CD4-positive, CD25-positive, alpha-beta regulatory T cell (primary cell): ENCODE data around the gene NEK9. TPM values are rescaled to one million over a fixed set of nuclear protein-coding genes. Genes with fewer than 3 reads are reported as not detected.

Experiments used
- ATAC-seq, 2 donors: fragments of 150-1000 bp; cut with Tn5 transposase; one replicate each; pipeline ENCODE4 v1.10.0; 2021; ENCODE audit warnings: low read depth in 2 of 2, moderate number of reproducible peaks in 2 of 2, moderate library complexity in 1 of 2
- DNase-seq, 3 donors: peaks; one replicate each; pipeline versions ENCODE4 v3.0.0 to v3.0.0-alpha.2; 2012 to 2022; ENCODE audit warnings: mixed read lengths in 1 of 3
- H3K27ac ChIP-seq: one replicate; pipeline ENCODE4 v1.7.0; 2013; ENCODE audit warnings: mild to moderate bottlenecking, low read length; ENCODE audit not compliant: insufficient read depth, poor library complexity, severe bottlenecking
- H3K27me3 ChIP-seq: one replicate; pipeline ENCODE4 v1.7.0; 2013; ENCODE audit warnings: low read length; ENCODE audit not compliant: control insufficient read depth, insufficient read depth
- H3K36me3 ChIP-seq: one replicate; pipeline ENCODE4 v1.7.0; 2013; ENCODE audit warnings: mild to moderate bottlenecking, low read length, moderate library complexity; ENCODE audit not compliant: control insufficient read depth, insufficient read depth
- H3K4me1 ChIP-seq: 2 replicates; pipeline ENCODE4 v1.7.0; 2013; ENCODE audit warnings: mild to moderate bottlenecking, low read length; ENCODE audit not compliant: insufficient read depth, control insufficient read depth, poor library complexity, severe bottlenecking
- H3K4me3 ChIP-seq: one replicate; pipeline ENCODE4 v1.7.0; 2013; ENCODE audit warnings: low read depth, mild to moderate bottlenecking, low read length, moderate library complexity
- H3K9me3 ChIP-seq, 2 experiments: 1 replicate in 1 of 2; 2 replicates in 1 of 2; pipeline ENCODE4 v1.7.0; 2013; ENCODE audit warnings: low read length in 2 of 2, mild to moderate bottlenecking in 1 of 2, moderate library complexity in 1 of 2; ENCODE audit not compliant: control insufficient read depth in 2 of 2
- H3K27ac Mint-ChIP-seq, 3 donors: one replicate each; pipeline ENCODE4 v1.8.0; 2020 to 2022; ENCODE audit warnings: mild to moderate bottlenecking in 3 of 3, mixed read lengths in 3 of 3, moderate library complexity in 2 of 3
- H3K27me3 Mint-ChIP-seq: one replicate; pipeline ENCODE4 v1.8.0; 2022; ENCODE audit warnings: mild to moderate bottlenecking, mixed read lengths
- H3K36me3 Mint-ChIP-seq: one replicate; pipeline ENCODE4 v1.8.0; 2020; ENCODE audit warnings: mixed read lengths
- H3K4me1 Mint-ChIP-seq, 4 donors: one replicate each; pipeline ENCODE4 v1.8.0; 2020 to 2022; ENCODE audit warnings: mixed read lengths in 4 of 4, mild to moderate bottlenecking in 1 of 4
- H3K4me3 Mint-ChIP-seq, 4 donors: one replicate each; pipeline ENCODE4 v1.8.0; 2020 to 2022; ENCODE audit warnings: mild to moderate bottlenecking in 4 of 4, mixed read lengths in 4 of 4, moderate library complexity in 3 of 4
- H3K9me3 Mint-ChIP-seq, 7 donors: one replicate each; pipeline ENCODE4 v1.8.0; 2020 to 2022; ENCODE audit warnings: mixed read lengths in 7 of 7, mild to moderate bottlenecking in 3 of 7, moderate library complexity in 2 of 7
- polyA plus RNA-seq, 4 donors: library from polyadenylated mRNA; unstranded; fragments of 300-500 nt; fragmentation: Illumina TruSeq; gene quantifications; one replicate each; pipeline ENCODE4 v1.2.3, GENCODE V29; 2021
- total RNA-seq: library from RNA; stranded (reverse); gene quantifications from one replicate; pipeline ENCODE4 v1.2.3, GENCODE V29; 2022

NEK9 gene
- total and polyA plus RNA-seq, 5 donors from 2014 or later, result 10.8 to 58.4 (median 12.6) TPM

GRCh38 chr14:75066691-75067090 is 60.2 kb downstream of the NEK9 start:
- no peak for ATAC-seq
- no peaks in the 10 kb centered on the region for H3K36me3 Mint-ChIP-seq
- peaks cover 28% of the 10 kb centered on the region for H3K4me1 ChIP-seq
- H3K9me3 ChIP-seq, result no peaks in the 10 kb centered on the region
- peaks cover 4% of the 10 kb centered on the region for H3K27me3 Mint-ChIP-seq
- peaks cover 6 to 35% (median 20%) of the 10 kb centered on the region in 4 donors for H3K4me1 Mint-ChIP-seq
- H3K36me3 ChIP-seq, result no peaks in the 10 kb centered on the region
- H3K4me3 ChIP-seq, result no peak overlapping the region
- no peak overlapping the region for H3K27ac ChIP-seq
- H3K27me3 ChIP-seq, result no peaks in the 10 kb centered on the region
- no peaks in the 10 kb centered on the region for H3K9me3 Mint-ChIP-seq
- no peak overlapping the region for H3K4me3 Mint-ChIP-seq
- no peak for DNase-seq
- no peak overlapping the region for H3K27ac Mint-ChIP-seq

- Mint-ChIP-seq H3K4me1 (peaks cover 19 to 46% (median 32%) of the 10 kb centered on the region in 4 donors), H3K27ac (peak overlapping the region; percentile 97 to 99 (median 99)), H3K4me3 (peak overlapping the region; percentile 99 to 100 (median 99)), H3K27me3 (no peaks in the 10 kb centered on the region), H3K9me3 (no peaks in the 10 kb centered on the region), H3K36me3 (peaks cover 9% of the 10 kb centered on the region)
- H3K36me3 ChIP-seq, result peaks cover 2% of the 10 kb centered on the region
- H3K27me3 ChIP-seq, result no peaks in the 10 kb centered on the region
- ATAC-seq, result peak; percentile 2 to 10
- H3K27ac ChIP-seq, result peak overlapping the region; percentile 78
- peak overlapping the region; percentile 91 for H3K4me3 ChIP-seq
- no peaks in the 10 kb centered on the region for H3K9me3 ChIP-seq
- DNase-seq, result no peak
- peaks cover 22% of the 10 kb centered on the region for H3K4me1 ChIP-seq
These were observed 62.7 kb downstream of the NEK9 start for GRCh38 chr14:75064205-75064567.

- peak within 1 kb of the TSS; percentile 78 for H3K27ac ChIP-seq
- H3K4me3 ChIP-seq, result peak within 1 kb of the TSS; percentile 91
- DNase-seq, result peak; percentile 84 to 92 (median 88)
- Mint-ChIP-seq H3K27ac (peak within 1 kb of the TSS; percentile 97 to 99 (median 99)), H3K9me3 (no peaks in the 10 kb centered on the region), H3K36me3 (peaks cover 9% of the 10 kb centered on the region), H3K4me1 (peaks cover 20 to 48% (median 33%) of the 10 kb centered on the region in 4 donors), H3K27me3 (no peaks in the 10 kb centered on the region), H3K4me3 (peak within 1 kb of the TSS; percentile 99 to 100 (median 99))
- no peaks in the 10 kb centered on the region for H3K27me3 ChIP-seq
- H3K9me3 ChIP-seq, result no peaks in the 10 kb centered on the region
- peak; percentile 98 for ATAC-seq
- peaks cover 17% of the 10 kb centered on the region for H3K4me1 ChIP-seq
- peaks cover 2% of the 10 kb centered on the region for H3K36me3 ChIP-seq
These were observed 63.2 kb downstream of the NEK9 start, which contains the start of gene ACYP1 for GRCh38 chr14:75063491-75064204. Gene ACYP1, minus strand, starts transcription at chr14:75064024. Its CDS starts 471 bp downstream, at chr14:75063553.

- H3K27ac Mint-ChIP-seq, result peak overlapping the region; percentile 97 to 99 (median 99)
- Histone ChIP-seq H3K9me3 (no peaks in the 10 kb centered on the region), H3K36me3 (peaks cover 2% of the 10 kb centered on the region), H3K4me1 (peaks cover 11% of the 10 kb centered on the region), H3K27me3 (no peaks in the 10 kb centered on the region), H3K27ac (peak overlapping the region; percentile 78), H3K4me3 (peak overlapping the region; percentile 91)
- peaks cover 9% of the 10 kb centered on the region for H3K36me3 Mint-ChIP-seq
- H3K9me3 Mint-ChIP-seq, result no peaks in the 10 kb centered on the region
- H3K27me3 Mint-ChIP-seq, result no peaks in the 10 kb centered on the region
- peak overlapping the region; percentile 99 to 100 (median 99) for H3K4me3 Mint-ChIP-seq
- ATAC-seq (peak in 1 of 2 donors; percentile 12), DNase-seq (no peak)
- peaks cover 24 to 48% (median 34%) of the 10 kb centered on the region in 4 donors for H3K4me1 Mint-ChIP-seq
These were observed 63.8 kb downstream of the NEK9 start for GRCh38 chr14:75063013-75063412.

GRCh38 chr14:75060420-75060819 is 66.4 kb downstream of the NEK9 start:
- ATAC-seq, result no peak
- Histone ChIP-seq H3K27me3 (no peaks in the 10 kb centered on the region), H3K9me3 (no peaks in the 10 kb centered on the region), H3K4me1 (peaks cover 11% of the 10 kb centered on the region), H3K36me3 (peaks cover 2% of the 10 kb centered on the region), H3K27ac (no peak overlapping the region), H3K4me3 (no peak overlapping the region)
- H3K27ac Mint-ChIP-seq, result peak overlapping the region in 1 of 3 donors; percentile 41
- H3K4me1 Mint-ChIP-seq, result peaks cover 24 to 54% (median 46%) of the 10 kb centered on the region in 4 donors
- peak overlapping the region in 1 of 4 donors; percentile 58 for H3K4me3 Mint-ChIP-seq
- H3K27me3 Mint-ChIP-seq, result no peaks in the 10 kb centered on the region
- no peaks in the 10 kb centered on the region for H3K9me3 Mint-ChIP-seq
- peaks cover 15% of the 10 kb centered on the region for H3K36me3 Mint-ChIP-seq
- DNase-seq, result no peak

GRCh38 chr14:75059642-75060041 is 67.2 kb downstream of the NEK9 start:
- peak overlapping the region in 1 of 3 donors; percentile 3 for H3K27ac Mint-ChIP-seq
- peaks cover 17% of the 10 kb centered on the region for H3K36me3 Mint-ChIP-seq
- Histone ChIP-seq H3K27me3 (no peaks in the 10 kb centered on the region), H3K9me3 (no peaks in the 10 kb centered on the region), H3K36me3 (peaks cover 2% of the 10 kb centered on the region), H3K4me1 (peaks cover 11% of the 10 kb centered on the region), H3K27ac (no peak overlapping the region), H3K4me3 (no peak overlapping the region)
- no peaks in the 10 kb centered on the region for H3K27me3 Mint-ChIP-seq
- no peak for DNase-seq
- no peak for ATAC-seq
- peak overlapping the region in 1 of 4 donors; percentile 47 for H3K4me3 Mint-ChIP-seq
- peaks cover 24 to 56% (median 43%) of the 10 kb centered on the region in 4 donors for H3K4me1 Mint-ChIP-seq
- no peaks in the 10 kb centered on the region for H3K9me3 Mint-ChIP-seq

GRCh38 chr14:75054421-75054820 is 72.4 kb downstream of the NEK9 start:
- peaks cover 5% of the 10 kb centered on the region for H3K27me3 Mint-ChIP-seq
- no peak for ATAC-seq
- Histone ChIP-seq H3K4me3 (no peak overlapping the region), H3K27me3 (no peaks in the 10 kb centered on the region), H3K27ac (no peak overlapping the region), H3K9me3 (no peaks in the 10 kb centered on the region), H3K4me1 (peaks cover 20% of the 10 kb centered on the region), H3K36me3 (no peaks in the 10 kb centered on the region)
- peaks cover 12% of the 10 kb centered on the region for H3K36me3 Mint-ChIP-seq
- H3K27ac Mint-ChIP-seq, result no peak overlapping the region
- no peaks in the 10 kb centered on the region for H3K9me3 Mint-ChIP-seq
- no peak for DNase-seq
- peak overlapping the region in 1 of 4 donors; percentile 96 for H3K4me3 Mint-ChIP-seq
- peaks cover 28 to 47% (median 34%) of the 10 kb centered on the region in 4 donors for H3K4me1 Mint-ChIP-seq
